Hematopoietic multipotent progenitor cell treated with erythropoietin and hydrocortisone succinate and interleukin-3 and kit ligand, for 6 days (in vitro differentiated cells): ENCODE data around the gene TMEM150C.
A peak's percentile ranks its signal among the peaks of the same experiment; 100 is the strongest.

Experiments
- DNase-seq: peaks from one replicate; pipeline ENCODE4 v3.0.0-alpha.2; 2015

Gene TMEM150C

DNA sequence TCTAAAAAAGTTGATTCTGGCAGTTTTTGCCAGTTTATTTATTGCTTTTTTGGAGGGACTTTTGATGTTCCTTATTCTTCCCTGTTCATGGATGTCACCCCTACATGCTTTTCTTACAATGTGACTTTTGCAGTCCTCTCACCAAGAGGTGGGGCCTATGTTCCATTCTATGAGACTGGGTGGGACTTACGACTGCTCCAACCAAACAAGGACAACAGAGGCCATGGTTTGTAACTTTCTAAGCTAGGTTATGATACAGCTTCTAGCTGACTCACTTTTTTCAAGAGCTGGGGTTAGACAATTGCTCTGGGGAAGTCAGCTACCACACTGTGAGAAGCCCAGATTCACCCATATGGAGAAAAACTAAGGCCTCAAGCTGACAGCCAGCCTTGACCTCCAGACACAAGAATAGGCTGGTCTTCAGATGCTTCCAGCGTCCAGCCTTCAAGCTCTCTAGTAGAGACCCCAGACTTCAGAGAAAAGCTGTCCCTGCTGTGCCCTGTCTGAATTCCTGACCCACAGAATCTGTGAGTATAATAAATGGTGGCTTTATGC lies 91.9 kb downstream of the TMEM150C start:
- peak; percentile 14 for DNase-seq

DNA sequence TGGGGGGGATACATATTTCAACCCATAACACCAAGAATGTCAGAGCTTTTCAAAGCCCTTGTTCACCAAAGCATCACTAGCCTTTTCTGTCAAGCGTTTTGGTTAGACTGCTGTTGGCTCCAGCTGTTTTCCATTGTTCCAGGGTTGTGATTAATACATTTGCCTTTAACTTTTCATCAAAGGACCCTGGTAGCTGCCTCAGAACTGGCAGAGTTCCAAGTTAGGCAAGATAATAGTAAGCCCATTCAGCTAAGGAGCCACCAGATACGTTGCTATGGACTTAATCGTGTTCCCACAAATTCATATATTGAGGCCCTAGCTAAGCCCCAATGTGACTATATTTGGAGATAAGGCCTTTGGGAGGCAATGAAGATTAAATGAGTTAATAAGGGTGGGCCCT lies 94.3 kb downstream of the TMEM150C start:
- DNase-seq, result peak; percentile 54

DNA sequence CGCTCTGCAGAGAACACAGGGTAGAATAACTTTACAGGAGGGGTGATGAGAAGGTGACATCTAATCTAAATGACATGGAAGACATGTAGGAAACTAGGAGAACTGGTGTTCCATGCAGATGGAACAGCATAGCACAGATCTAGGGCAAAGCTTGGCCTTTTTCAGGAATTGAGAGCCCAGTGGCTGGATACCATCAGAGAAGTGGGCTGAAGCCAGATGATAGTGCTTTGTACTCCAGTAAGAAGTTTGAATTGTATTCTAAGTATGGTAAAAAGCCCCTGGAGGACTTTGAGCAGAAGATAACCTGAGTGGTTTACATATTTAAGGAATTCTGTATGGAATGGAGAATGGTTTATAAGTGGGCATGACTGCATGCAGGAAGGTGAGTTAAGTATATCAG lies 98.6 kb downstream of the TMEM150C start:
- DNase-seq, result no peak

DNA sequence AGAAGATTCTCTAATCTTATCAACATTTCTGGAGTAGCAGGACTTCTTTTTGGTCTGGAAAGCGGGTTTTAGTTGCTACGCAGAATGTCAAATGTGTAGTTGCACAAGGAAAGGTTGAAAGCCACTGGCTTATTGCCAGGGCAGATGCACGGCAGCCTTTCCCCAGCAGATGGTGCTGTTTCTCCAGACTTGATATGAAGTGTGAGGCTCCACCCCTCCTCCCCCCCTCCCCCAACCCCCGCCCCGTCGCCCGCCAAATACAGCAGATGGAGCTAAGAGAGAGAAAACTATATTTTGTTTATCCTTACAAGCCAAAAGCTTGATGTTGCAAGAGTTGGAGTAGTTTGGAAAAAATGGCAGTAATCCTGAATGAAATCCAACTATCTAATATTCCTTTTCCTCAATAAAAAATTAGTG lies 99.4 kb downstream of the TMEM150C start:
- peak; percentile 94 for DNase-seq

DNA sequence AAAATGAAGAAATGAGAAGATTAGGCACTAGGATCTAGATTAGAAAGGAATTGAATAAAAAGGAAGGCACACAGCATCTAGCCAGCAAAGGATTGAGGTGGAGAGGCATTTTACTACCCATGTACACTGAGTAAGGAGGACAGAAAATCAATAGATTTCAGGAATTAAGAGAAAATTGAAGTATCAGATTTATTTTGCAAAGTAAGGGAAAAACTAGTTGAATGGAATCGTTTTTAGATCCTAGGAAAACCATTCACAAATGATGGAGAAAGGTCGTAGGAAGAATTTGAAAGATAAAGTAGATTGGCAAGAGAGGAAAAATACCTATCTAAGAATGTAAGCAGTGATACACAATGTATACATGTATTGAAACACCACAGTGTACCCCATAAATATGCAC lies 100.1 kb downstream of the TMEM150C start:
- DNase-seq, result no peak

DNA sequence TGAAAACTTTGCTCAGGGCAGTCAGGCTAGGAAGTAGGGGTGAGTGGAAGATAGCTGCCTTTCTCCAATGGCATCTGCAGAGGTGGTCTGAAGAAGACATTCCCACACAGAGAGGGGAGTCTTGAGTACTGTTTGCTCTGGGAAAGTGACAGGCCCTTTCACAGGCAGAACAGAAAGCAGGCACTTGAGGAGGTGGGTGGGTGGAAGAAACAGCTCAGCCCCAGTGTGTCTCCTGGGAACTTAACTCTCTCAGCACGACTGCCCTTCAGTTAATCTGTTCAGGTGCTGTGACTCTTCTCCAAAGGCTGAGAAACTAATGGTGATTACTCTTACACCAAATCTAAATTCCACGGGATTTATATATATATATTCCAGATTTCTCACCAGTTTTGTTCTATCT lies 103.1 kb downstream of the TMEM150C start:
- no peak for DNase-seq

DNA sequence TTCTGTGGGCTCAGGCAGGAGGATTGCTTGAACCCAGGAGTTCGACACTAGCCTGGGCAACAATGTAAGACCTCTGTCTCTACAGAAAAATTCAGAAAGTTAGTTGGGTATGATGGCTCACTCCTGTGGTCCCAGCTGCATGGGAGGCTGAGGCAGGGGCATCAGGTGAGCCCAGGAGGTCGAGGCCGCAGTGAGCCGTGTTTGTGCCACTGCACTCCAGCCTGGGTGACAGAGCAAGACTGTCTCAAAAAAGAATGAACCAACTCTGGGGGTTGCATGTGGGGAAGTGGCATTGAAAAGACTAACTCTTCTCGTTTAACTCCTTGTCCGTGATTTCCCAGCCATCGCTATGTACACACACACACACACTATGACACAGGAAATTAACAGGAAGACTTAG lies 104.5 kb downstream of the TMEM150C start:
- DNase-seq, result no peak

DNA sequence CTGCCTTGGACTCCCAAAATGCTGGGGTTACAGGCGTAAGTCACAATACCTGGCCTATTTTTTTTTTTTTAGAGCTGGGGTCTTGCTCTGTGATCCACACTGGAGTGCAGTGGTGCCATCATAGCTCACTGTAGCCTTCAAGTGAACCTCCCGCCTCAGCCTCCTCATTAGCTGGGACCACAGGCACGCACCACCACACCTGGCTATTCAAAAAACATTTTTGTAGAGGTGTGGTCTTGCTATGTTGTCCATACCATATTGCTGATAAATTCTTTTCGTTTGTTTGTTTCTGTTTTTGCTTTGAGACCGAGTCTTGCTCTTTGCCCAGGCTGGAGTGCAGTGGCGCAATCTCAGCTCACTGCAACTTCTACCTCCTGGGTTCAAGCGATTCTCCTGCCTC lies 109.8 kb downstream of the TMEM150C start:
- no peak for DNase-seq

DNA sequence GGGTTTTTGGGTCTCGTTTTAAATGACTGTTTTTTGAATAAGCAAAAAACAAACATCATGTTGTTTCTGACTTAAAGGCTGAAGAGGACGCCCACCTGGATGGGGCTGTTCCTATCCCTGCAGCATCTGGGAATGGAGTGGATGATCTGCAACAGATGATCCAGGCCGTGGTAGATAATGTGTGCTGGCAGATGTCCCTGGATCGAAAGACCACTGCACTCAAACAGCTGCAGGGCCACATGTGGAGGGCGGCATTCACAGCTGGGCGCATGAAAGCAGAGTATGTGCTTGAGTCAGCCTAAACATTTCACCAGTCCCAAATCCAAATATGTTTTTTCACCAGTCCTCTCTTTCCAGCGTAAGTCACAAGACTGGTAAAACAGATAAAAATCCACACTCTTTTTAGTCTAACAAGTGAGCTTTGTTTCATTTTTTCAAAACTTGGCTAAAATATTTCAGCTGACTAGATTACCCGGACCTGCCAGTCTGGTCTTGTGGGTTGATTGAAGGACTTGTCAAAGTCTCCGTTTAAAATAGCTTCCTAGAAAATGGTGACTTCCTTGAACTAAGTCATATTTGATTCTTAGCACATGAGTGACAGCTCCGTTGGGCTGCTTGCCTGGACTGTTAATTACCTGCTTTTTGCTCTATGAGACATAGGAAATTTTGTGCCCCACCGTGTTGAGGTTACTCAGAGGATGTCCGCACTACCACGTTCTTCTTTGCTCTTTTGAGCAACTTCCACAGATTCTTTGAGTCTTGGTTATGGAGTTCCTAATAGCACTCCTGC lies 110.6 kb downstream of the TMEM150C start:
- no peak for DNase-seq

DNA sequence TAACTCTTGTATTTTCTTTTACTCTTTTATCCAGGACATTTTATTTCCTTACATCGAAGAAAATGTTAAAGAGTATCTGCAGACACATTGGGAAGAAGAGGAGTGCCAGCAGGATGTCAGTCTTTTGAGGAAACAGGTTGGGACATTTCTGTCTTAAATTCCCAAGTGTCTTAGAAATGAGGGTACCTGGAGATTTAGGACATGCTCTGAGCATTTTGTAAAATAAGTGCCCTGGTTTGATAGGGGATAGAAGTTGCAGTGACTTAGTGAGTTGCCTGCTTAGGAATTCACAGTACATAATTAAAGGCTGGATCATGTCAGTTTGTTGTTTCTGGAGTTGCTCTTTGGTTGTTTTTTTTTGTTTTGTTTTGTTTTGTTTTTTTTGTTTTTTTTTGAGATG lies 113.9 kb downstream of the TMEM150C start:
- DNase-seq, result no peak

DNA sequence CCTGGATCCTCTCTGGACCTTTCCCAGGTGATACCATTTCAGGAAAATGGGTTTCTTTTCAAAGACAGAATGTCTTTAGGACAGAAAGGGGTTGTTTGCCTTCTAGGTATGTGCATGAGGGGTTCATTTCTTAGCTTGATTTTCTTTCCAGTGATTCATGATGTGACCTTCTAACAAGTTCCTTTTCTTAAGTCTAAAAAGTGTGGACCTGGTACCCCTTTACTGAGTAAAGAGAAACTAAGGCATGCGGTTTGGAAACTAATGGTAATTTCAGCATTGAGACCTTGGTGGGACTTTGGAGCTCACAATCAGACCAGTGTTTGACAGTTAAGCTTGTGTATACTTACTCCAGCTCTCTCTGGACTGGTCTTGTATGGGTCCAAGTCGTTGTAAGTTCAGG lies 122.7 kb downstream of the TMEM150C start:
- DNase-seq, result no peak

DNA sequence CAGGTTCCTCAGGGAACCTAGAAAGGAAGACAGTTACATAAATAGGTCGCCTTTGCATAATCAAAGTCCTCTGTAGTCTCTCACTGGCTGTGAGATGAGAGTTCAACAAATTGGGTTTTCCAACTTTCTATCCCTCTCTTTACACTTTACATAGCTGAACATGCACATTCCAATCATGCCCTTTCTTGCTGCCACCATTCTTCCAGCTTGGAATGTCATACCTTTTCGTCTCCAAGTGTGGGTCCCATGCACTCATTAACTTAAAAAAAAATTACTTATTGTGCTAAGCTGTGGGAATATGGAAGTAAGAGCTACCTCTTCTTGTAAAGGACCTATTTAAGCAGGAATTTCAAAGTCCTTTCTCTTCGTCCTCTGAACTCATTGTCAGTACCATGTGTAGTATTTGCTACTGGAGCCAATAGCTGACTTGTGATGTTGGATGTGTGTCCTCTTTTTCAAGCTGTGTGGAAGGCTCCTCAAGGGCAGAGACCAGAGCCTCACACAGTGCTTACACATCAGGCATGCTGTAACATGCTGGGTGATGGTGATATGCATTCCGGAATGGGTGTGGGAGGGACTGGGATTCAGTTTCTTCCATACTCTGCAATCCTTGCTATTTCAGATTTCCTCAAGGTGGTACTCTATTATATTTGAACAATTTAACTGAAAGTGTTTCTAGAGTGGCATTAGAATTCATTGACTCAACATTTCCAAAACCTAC lies 124.3 kb downstream of the TMEM150C start:
- DNase-seq, result no peak

DNA sequence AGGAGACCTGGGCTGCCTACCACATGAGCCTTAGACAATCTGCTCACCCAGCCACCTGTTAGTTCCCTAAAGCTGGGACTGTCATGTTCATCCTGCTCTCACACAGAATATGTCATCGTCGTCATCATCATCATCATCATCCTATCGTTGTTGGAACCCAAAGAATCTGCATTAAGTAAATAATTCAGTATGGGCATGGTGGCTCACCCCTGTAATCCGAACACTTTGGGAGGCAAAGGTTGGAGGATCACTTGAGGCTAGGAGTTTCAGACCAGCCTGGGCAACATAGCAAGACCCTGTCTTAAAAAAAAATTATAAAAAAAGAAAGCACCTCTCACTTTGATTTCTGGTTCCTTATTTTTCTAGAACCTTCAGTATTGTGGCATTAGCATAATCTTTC lies 125.0 kb downstream of the TMEM150C start:
- DNase-seq, result no peak

DNA sequence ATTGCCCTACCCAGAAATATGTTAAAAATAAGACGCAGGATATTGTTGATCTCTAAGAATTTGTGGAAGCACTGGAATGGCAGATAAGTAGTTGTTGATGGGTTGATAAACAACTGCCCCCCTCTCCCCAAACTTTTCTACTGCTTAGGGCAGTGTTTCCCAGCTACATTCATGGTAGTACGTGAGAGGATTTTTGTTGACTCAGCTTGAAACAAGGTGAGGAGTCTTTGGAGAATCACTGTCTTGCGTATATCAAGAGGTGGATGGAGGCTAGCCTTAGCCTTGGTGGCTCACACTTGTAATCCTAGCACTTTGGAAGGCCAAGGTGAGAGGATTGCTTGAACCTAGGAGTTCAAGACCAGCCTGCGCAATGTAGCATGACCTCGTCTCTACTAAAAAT lies 125.7 kb downstream of the TMEM150C start:
- no peak for DNase-seq

DNA sequence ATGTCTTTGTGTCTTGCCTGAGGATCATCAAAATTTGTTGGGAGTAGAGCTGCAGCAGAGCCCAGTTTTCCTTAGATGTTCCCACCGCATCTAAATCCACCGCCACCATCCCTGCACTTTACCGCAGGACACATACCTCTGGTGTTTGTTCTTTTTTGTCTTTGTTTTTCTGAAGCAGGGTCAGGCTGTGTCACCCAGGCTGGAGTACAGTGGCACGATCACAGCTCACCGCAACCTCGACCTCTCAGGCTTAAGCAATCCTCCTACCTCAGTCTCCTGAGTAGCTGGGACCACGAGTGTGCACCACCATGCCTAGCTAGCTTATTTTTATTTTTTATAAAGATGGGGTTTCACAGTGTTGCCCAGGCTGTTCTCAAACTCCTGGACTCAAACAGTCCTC lies 126.8 kb downstream of the TMEM150C start:
- DNase-seq, result no peak

DNA sequence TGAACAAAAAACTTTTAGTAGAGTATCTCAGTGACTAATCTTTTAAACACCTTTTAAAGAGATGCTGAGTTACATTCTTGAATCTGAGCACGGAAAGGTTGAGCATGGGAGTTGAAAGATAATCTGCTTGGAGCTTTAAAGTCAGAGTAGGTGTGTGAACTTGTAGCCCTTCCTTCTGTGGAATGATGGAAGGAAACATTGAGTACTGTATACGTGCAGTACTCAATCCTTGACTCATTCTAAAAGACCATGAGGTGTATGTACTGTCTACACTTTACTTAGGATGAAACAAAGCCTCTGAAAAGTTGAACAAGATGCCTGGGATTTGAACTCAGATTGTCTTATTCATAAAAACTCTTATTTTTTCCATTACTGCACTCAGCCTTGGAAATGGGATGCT lies 128.0 kb downstream of the TMEM150C start:
- DNase-seq, result no peak
